ENCODE measurements around the gene CCDC14. TPM values are rescaled to one million over a fixed set of nuclear protein-coding genes. Genes with fewer than 3 reads are reported as not detected.
"Not testable (repeated sequence)": the region's sequence is repeated elsewhere in the genome, so short reads cannot be mapped to it uniquely, and the experiment has no call there.

Gene CCDC14, protein sequence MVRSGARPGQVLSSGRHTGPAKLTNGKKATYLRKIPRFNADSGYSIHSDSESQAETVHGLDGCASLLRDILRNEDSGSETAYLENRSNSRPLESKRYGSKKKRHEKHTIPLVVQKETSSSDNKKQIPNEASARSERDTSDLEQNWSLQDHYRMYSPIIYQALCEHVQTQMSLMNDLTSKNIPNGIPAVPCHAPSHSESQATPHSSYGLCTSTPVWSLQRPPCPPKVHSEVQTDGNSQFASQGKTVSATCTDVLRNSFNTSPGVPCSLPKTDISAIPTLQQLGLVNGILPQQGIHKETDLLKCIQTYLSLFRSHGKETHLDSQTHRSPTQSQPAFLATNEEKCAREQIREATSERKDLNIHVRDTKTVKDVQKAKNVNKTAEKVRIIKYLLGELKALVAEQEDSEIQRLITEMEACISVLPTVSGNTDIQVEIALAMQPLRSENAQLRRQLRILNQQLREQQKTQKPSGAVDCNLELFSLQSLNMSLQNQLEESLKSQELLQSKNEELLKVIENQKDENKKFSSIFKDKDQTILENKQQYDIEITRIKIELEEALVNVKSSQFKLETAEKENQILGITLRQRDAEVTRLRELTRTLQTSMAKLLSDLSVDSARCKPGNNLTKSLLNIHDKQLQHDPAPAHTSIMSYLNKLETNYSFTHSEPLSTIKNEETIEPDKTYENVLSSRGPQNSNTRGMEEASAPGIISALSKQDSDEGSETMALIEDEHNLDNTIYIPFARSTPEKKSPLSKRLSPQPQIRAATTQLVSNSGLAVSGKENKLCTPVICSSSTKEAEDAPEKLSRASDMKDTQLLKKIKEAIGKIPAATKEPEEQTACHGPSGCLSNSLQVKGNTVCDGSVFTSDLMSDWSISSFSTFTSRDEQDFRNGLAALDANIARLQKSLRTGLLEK
- polyA plus RNA-seq (2013) = 108 TPM

DNA sequence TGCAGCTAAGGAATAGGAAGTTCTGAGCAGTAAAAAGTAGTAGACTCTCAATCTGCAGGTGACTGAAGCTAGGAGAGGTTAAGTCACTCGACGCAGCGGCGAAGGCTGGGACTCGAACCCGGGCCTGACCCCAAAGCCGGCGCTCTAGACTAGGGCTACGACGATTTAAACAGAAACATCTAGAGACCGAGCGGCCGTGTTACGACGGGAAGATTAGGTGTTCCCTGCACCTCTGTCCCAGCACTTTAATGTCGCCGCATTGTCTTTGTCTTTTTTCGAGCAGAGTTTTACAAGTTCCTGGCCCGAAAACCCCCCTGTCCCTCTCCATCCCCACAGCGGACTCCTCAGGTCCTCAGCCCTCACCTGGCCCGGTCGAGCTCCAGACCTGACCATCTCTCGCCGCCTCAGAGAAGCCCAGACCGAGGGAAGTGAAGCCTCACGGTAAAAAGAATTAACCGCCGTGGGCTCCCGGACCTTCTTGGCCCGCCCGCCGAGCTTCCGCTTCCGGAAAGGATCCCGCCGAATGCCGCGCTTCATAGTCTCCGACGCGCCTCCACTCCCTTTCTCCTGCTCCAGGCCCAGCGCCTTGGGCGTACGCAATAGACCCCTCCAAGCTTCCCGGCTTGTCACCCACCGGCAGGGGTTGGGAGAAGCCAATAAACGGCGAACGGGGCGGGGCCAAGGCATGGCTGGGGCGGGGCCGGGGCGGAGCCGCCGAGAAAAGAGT, at the start of gene CCDC14:
Gene CCDC14 (minus strand): TSS at position 449 of the 727 bp plus-strand sequence. CDS start 56 bp downstream, at position 393.
- no peaks in the 10 kb centered on the region for H3K36me3 ChIP-seq (ENCODE audit: control insufficient read depth in 4 of 4, insufficient read depth in 4 of 4, low read length in 3 of 4)
- no peaks in the 10 kb centered on the region for H3K9me3 ChIP-seq (ENCODE audit: control extremely low read depth in 1 of 5, control insufficient read depth in 4 of 5, insufficient read depth in 2 of 5, low read depth in 1 of 5, low read length in 4 of 5)
- ChIA-PET POLR2A (interaction anchor here (1.2 kb wide), 1 partner anchor 83 kb away, joined by 5 read pairs; no protein-coding TSS in a partner anchor), CTCF (interaction anchor here (1.1 kb wide), 1 partner anchor 19 kb away, joined by 4 read pairs; no protein-coding TSS in a partner anchor)
- WGBS (ENCODE audit: insufficient coverage) = under 1% methylated on average over 42 of the region's 55 CpGs
- peaks cover 5 to 10% (median 8%) of the 10 kb centered on the region in 4 experiments for H3K4me1 ChIP-seq (ENCODE audit: control extremely low read depth in 1 of 4, control insufficient read depth in 4 of 4, insufficient read depth in 4 of 4, low read length in 3 of 4)
- H3K4me3 ChIP-seq (ENCODE audit: control insufficient read depth in 1 of 7, extremely low read depth in 1 of 7, insufficient read depth in 4 of 7, low read depth in 2 of 7, low read length in 6 of 7) = peak within 1 kb of the TSS; percentile 66 to 97 (median 93)
- peak; percentile 86 to 89 (median 87) for DNase-seq
- H3K27me3 ChIP-seq (replicated peaks in 2 of 5; ENCODE audit: control insufficient read depth in 4 of 5, insufficient read depth in 5 of 5, low read length in 4 of 5) = peaks cover 0 to 3% (median 0%) of the 10 kb centered on the region in 5 experiments
- H3K27ac ChIP-seq (ENCODE audit: insufficient read depth in 1 of 2, low read depth in 1 of 2, low read length in 2 of 2, poor library complexity in 1 of 2, severe bottlenecking in 2 of 2) = peak within 1 kb of the TSS; percentile 64 to 82

- WGBS (ENCODE audit: insufficient coverage) = no CpG with 5 or more reads among the region's 1 CpG
- H3K9me3 ChIP-seq (ENCODE audit: control extremely low read depth in 1 of 5, control insufficient read depth in 4 of 5, insufficient read depth in 2 of 5, low read depth in 1 of 5, low read length in 4 of 5); CTCF ChIA-PET; POLR2A ChIA-PET; H3K27me3 ChIP-seq (replicated peaks in 2 of 5; ENCODE audit: control insufficient read depth in 4 of 5, insufficient read depth in 5 of 5, low read length in 4 of 5); H3K4me3 ChIP-seq (ENCODE audit: control insufficient read depth in 1 of 7, extremely low read depth in 1 of 7, insufficient read depth in 4 of 7, low read depth in 2 of 7, low read length in 6 of 7); H3K27ac ChIP-seq (ENCODE audit: insufficient read depth in 1 of 2, low read depth in 1 of 2, low read length in 2 of 2, poor library complexity in 1 of 2, severe bottlenecking in 2 of 2); H3K36me3 ChIP-seq (ENCODE audit: control insufficient read depth in 4 of 4, insufficient read depth in 4 of 4, low read length in 3 of 4): not testable (repeated sequence)
- peak in 1 of 3 donors; percentile 8 for DNase-seq
- H3K4me1 ChIP-seq (ENCODE audit: control extremely low read depth in 1 of 4, control insufficient read depth in 4 of 4, insufficient read depth in 4 of 4, low read length in 3 of 4) = peaks cover 0 to 11% (median 5%) of the 10 kb centered on the region in 4 experiments
Observed at GRCh38 chr3:124008321-124008720, 47.3 kb upstream of the CCDC14 start.

GRCh38 chr3:124007186-124007585, 46.2 kb upstream of the CCDC14 start:
- POLR2A ChIA-PET = interaction anchor here (0.6 kb wide), 1 partner anchor 40 kb away, joined by 3 read pairs; no protein-coding TSS in a partner anchor

GRCh38 chr3:124002405-124003079, 41.5 kb upstream of the CCDC14 start:
- H3K9me3 ChIP-seq (ENCODE audit: control extremely low read depth in 1 of 5, control insufficient read depth in 4 of 5, insufficient read depth in 2 of 5, low read depth in 1 of 5, low read length in 4 of 5); H3K4me3 ChIP-seq (ENCODE audit: control insufficient read depth in 1 of 7, extremely low read depth in 1 of 7, insufficient read depth in 4 of 7, low read depth in 2 of 7, low read length in 6 of 7); H3K27ac ChIP-seq (ENCODE audit: insufficient read depth in 1 of 2, low read depth in 1 of 2, low read length in 2 of 2, poor library complexity in 1 of 2, severe bottlenecking in 2 of 2); H3K4me1 ChIP-seq (ENCODE audit: control extremely low read depth in 1 of 4, control insufficient read depth in 4 of 4, insufficient read depth in 4 of 4, low read length in 3 of 4); H3K36me3 ChIP-seq (ENCODE audit: control insufficient read depth in 4 of 4, insufficient read depth in 4 of 4, low read length in 3 of 4); DNase-seq; POLR2A ChIA-PET: not testable (repeated sequence)
- peaks cover 0 to 18% (median 2%) of the 10 kb centered on the region in 5 experiments for H3K27me3 ChIP-seq (replicated peaks in 2 of 5; ENCODE audit: control insufficient read depth in 4 of 5, insufficient read depth in 5 of 5, low read length in 4 of 5)
- CTCF ChIA-PET = interaction anchor here (1.2 kb wide), 1 partner anchor 32 kb away, joined by 3 read pairs; no protein-coding TSS in a partner anchor
- WGBS (ENCODE audit: insufficient coverage) = no CpG with 5 or more reads among the region's 2 CpGs

More at GRCh38 chr3:124007186-124007585, 46.2 kb upstream of the CCDC14 start:
- CTCF ChIA-PET = no interaction called here
- no peaks in the 10 kb centered on the region for H3K36me3 ChIP-seq (ENCODE audit: control insufficient read depth in 4 of 4, insufficient read depth in 4 of 4, low read length in 3 of 4)
- peak; percentile 31 to 83 (median 80) for DNase-seq
- no peak overlapping the region for H3K4me3 ChIP-seq (ENCODE audit: control insufficient read depth in 1 of 7, extremely low read depth in 1 of 7, insufficient read depth in 4 of 7, low read depth in 2 of 7, low read length in 6 of 7)
- H3K27ac ChIP-seq (ENCODE audit: insufficient read depth in 1 of 2, low read depth in 1 of 2, low read length in 2 of 2, poor library complexity in 1 of 2, severe bottlenecking in 2 of 2) = no peak overlapping the region
- no peaks in the 10 kb centered on the region for H3K9me3 ChIP-seq (ENCODE audit: control extremely low read depth in 1 of 5, control insufficient read depth in 4 of 5, insufficient read depth in 2 of 5, low read depth in 1 of 5, low read length in 4 of 5)
- H3K4me1 ChIP-seq (ENCODE audit: control extremely low read depth in 1 of 4, control insufficient read depth in 4 of 4, insufficient read depth in 4 of 4, low read length in 3 of 4) = peaks cover 0 to 11% (median 5%) of the 10 kb centered on the region in 4 experiments
- 0% methylated on average over 2 of the region's 4 CpGs for WGBS (ENCODE audit: insufficient coverage)
- H3K27me3 ChIP-seq (replicated peaks in 2 of 5; ENCODE audit: control insufficient read depth in 4 of 5, insufficient read depth in 5 of 5, low read length in 4 of 5) = no peaks in the 10 kb centered on the region

DNA sequence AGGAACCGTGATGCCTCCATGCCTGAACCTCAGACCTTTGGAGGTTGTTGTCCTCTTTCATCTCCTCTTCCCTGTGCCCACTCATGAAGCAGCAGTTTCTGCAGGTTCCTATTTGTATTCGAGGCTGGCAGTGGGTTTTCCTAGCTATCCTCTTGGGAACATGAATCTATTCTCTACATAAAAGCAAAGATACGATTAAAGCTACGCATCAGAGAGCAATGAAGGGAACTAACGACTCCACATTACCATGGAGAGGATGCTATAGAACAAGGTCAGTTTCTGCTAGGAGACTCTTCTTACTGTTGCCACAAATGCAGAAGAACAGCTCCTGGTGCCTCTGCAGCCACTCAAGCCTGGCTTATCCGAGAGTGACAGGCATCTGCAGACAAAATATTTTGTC, 40.3 kb upstream of the CCDC14 start:
- H3K4me3 ChIP-seq (ENCODE audit: control insufficient read depth in 1 of 7, extremely low read depth in 1 of 7, insufficient read depth in 4 of 7, low read depth in 2 of 7, low read length in 6 of 7); H3K27ac ChIP-seq (ENCODE audit: insufficient read depth in 1 of 2, low read depth in 1 of 2, low read length in 2 of 2, poor library complexity in 1 of 2, severe bottlenecking in 2 of 2); DNase-seq; POLR2A ChIA-PET; H3K4me1 ChIP-seq (ENCODE audit: control extremely low read depth in 1 of 4, control insufficient read depth in 4 of 4, insufficient read depth in 4 of 4, low read length in 3 of 4); H3K36me3 ChIP-seq (ENCODE audit: control insufficient read depth in 4 of 4, insufficient read depth in 4 of 4, low read length in 3 of 4): not testable (repeated sequence)
- Histone ChIP-seq H3K27me3 (replicated peaks in 2 of 5; ENCODE audit: control insufficient read depth in 4 of 5, insufficient read depth in 5 of 5, low read length in 4 of 5) (peaks cover 0 to 18% (median 2%) of the 10 kb centered on the region in 5 experiments), H3K9me3 (ENCODE audit: control extremely low read depth in 1 of 5, control insufficient read depth in 4 of 5, insufficient read depth in 2 of 5, low read depth in 1 of 5, low read length in 4 of 5) (peaks cover 0 to 11% (median 0%) of the 10 kb centered on the region in 5 experiments)
- CTCF ChIA-PET = interaction anchor here (1.2 kb wide), 1 partner anchor 33 kb away, joined by 3 read pairs; no protein-coding TSS in a partner anchor
- WGBS (ENCODE audit: insufficient coverage) = 78% methylated on average over 5 of the region's 6 CpGs

DNA sequence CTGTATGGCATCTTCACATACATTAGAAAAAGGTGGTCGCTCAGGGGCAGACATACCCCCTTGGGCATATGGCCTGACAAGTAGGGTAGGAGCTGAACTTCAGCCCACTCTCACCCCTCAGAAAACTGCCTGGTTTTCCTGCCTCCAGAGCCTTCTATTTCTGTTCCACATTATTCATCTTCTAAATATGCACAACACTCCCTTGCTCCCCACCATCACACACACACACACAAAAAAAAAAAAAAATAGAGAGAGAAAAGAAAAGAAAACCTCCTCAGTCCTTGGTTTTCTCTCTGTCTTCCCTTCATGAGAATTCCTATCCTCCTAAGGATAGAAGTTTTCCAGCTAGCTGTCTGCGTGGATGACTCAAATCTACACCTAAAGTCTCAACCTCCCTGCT, 36.5 kb upstream of the CCDC14 start:
- H3K4me1 ChIP-seq (ENCODE audit: control extremely low read depth in 1 of 4, control insufficient read depth in 4 of 4, insufficient read depth in 4 of 4, low read length in 3 of 4) = no peaks in the 10 kb centered on the region
- ChIA-PET POLR2A (no interaction called here), CTCF (no interaction called here)
- no CpG with 5 or more reads among the region's 2 CpGs for WGBS (ENCODE audit: insufficient coverage)
- DNase-seq = no peak
- no peak overlapping the region for H3K27ac ChIP-seq (ENCODE audit: insufficient read depth in 1 of 2, low read depth in 1 of 2, low read length in 2 of 2, poor library complexity in 1 of 2, severe bottlenecking in 2 of 2)
- no peaks in the 10 kb centered on the region for H3K36me3 ChIP-seq (ENCODE audit: control insufficient read depth in 4 of 4, insufficient read depth in 4 of 4, low read length in 3 of 4)
- peaks cover 0 to 23% (median 5%) of the 10 kb centered on the region in 5 experiments for H3K27me3 ChIP-seq (replicated peaks in 2 of 5; ENCODE audit: control insufficient read depth in 4 of 5, insufficient read depth in 5 of 5, low read length in 4 of 5)
- no peak overlapping the region for H3K4me3 ChIP-seq (ENCODE audit: control insufficient read depth in 1 of 7, extremely low read depth in 1 of 7, insufficient read depth in 4 of 7, low read depth in 2 of 7, low read length in 6 of 7)
- peaks cover 0 to 14% (median 0%) of the 10 kb centered on the region in 5 experiments for H3K9me3 ChIP-seq (ENCODE audit: control extremely low read depth in 1 of 5, control insufficient read depth in 4 of 5, insufficient read depth in 2 of 5, low read depth in 1 of 5, low read length in 4 of 5)

All from common myeloid progenitor, CD34-positive (primary cell).